ENCODE measurements around the gene RHOT2.
"Not testable (repeated sequence)": the region's sequence is repeated elsewhere in the genome, so short reads cannot be mapped to it uniquely, and the experiment has no call there.

The RHOT2 gene

DNA sequence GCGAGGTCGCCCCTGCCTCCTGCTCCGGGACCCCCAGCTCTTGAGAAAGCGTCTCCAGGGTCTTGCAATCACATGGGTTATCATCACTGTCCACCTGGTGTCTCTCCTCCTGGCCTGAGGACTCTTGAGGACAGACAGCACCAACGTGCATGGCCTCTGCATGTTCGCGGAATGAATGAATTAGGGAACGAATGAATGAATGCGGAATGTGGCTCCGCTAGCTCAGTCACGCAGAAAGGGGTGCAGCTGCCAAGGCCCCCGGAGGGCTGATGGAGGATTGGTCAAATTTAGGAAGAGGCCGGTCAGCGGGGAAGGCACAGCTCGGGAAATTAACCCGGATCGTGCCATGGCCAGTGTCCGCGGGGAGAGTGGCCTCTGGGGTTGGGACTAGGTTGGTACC, 34.4 kb downstream of the RHOT2 start:
- no peak for DNase-seq

DNA sequence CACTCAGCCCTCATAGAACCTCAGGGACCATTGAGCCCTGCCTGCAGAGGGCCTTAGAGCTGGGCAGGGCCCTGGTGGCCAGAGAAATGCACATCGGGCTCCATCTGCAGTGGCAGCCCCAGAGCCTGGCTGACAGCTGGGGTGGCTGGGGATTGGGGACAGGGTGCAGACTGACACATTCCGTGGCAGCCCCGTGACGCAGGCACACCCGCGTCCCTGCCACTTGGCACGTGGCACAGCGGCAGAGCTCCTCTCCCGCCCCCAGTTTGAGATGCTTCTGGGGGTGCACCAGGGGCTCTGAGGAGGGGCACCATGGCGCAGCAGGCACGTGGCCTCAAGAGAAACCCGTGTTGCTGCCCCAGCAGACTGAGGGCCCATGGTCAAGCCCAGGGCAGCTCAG, 35.5 kb downstream of the RHOT2 start:
- no peak for DNase-seq

DNA sequence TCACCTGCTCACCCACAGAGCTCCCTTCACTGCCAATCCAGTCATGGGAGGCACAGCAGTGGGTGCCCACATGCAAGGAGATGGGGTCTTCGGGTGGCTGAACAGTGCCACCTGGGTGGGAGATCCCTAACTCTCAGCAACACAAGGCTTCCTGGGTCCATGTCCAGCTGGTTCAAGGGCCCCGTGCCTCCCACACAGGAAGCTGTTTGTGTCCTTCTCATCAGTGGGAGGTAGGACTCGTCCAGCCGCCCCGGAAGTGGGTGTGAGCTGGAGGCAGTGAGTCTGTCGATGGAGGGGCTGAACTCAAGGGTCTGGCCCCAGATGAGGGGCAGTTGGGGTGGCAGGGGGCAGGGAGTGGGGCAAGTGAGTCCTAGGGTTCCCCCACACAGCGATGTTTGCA, 36.1 kb downstream of the RHOT2 start:
- no peak for DNase-seq

DNA sequence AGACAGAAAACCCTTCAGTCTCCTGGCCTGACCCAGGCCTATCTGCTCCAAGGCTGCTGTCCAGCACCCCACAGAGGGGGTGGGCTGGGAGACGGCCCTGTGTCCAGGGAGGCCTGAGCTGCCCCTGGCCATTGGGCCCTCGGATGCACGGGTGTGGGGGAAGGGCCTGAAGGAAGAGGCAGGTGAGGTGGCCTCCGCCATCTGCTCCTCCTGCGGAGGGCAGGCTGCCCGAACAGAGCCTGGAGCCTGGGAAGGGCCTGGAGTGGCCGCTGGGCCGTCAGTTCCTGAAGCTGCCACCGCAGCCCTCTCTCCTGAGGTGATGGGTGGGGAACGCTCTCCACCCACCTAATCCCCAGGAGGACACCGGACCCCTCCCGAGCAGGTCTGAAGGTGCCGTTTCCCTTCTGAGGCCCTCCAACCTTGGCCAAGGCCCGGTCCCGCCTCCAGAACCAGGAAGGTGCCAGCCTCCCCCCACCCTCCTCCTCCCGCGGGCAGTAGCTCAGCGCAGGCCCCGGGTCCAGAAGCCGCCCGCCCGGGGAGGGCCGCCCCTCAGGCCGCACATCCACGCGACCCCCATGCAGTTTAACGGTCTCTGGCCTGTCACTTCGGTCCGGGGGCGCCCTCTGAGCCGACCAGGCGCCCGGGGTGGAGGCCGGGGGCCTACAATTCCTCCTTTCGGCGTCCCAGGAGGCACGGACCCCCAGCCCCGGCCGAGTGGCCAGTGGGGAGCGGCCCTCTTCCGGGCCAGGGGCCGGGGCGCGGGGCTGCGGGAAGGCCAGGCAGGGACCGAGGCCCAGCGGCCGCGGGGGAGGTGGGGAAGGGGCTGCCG, 36.8 kb downstream of the RHOT2 start:
- DNase-seq: no peak

DNA sequence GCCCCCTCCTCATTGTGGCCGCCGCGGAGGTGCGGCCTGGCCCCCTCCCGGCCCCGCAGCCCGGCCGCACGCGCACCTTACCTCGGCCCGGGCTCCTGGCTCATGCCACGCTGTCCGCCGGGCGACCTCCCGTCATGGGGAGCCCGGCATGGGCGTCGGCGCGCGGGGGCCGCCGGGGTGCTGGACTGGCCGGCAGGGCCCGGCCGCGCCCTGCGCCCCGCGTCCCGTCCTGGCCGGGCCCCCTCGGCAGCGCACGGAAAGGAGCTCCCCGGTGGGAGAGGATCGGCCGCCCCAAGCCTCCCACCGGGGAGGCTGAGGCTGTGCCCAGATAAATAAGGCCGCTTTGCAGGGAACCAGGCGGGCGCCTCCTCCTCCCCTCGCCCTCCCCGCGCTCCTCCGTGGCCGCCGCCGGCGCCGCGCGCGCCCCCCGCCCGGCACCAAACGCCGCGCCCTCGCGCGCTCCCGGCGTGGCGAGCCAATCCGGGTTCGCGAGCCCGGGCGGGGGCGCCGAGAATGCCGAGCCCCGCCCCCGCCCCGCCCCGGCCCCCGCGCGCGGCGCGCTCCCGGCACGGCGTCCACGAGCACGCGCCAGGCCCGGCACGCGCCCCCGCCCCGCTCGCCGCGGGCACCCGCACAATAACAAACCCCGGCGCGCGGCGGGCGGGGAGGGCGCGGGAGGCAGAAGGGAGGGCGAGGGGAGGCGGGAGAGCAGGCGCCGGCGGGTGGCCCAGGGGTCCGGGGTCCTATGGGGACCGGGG, 37.7 kb downstream of the RHOT2 start, which contains the start of gene FBXL16:
TSS of gene FBXL16 (minus strand) at position 371 of the 758 bp plus-strand sequence. CDS start 8,396 bp downstream, outside the sequence.
- no peak for DNase-seq

DNA sequence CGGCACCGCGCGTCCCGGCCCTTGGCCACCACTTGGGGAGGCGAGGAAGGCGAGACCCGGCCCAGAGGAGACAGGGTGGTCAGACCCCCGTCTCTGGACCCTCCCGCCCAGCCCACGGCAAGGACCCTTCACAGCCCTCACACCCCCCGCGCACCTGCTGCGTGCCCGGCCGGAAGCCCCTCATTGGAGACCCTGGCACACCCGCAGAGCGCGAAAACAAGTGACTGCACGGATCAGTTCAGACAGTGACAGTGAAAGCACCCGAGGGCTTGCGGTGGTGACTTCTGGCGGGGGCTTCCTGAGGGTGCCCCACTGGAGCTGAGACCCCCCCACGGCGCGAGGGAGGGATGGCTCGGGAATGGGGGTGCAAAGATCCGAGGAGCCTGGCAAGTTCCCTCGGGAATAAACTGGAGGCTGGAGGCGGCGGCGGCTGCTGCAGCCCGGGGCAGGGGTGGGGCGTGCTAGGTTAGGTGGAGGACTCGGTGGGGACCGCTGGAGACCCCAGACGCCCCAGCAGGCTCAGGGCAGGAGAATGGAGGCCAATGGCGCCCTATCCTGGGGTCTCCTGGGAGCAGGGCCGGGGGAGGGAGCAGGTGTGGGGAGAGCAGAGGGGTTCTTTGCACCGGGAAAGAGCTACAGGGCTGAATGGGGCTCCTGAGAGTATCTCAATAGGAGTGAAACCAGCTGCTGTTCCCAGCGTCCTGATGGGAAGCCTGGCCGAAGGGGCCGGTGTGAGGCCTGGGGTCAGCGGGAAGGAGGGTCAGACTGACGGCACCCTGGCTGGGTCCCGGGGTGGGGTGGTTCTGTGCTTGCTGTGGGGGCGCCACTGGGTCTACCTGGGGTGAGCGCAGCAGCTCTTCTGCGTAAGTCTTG, 38.5 kb downstream of the RHOT2 start:
- no peak for DNase-seq

DNA sequence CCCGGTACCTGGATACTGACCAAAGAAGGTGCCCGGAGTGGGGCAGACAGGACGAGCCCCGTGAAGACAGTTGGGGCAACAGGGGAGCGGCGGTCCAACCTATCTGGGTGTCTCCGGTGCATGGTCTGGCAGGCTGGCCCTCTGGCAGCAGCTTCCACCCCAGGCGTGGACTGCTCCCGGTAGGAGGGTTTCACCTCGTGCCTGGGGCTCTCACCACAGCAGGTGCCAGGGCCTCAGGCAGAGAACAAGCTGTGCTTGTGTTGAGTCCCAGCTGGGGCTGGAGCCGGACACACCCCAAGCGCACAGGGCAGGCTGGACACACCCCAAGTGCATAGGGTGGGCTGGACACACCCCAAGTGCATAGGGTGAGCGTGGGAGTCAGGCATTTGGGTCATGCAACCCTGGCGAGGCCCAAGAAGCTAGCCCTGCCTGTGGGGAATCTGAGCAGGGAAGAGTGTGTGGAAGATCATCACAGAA, 39.2 kb downstream of the RHOT2 start:
- no peak for DNase-seq

DNA sequence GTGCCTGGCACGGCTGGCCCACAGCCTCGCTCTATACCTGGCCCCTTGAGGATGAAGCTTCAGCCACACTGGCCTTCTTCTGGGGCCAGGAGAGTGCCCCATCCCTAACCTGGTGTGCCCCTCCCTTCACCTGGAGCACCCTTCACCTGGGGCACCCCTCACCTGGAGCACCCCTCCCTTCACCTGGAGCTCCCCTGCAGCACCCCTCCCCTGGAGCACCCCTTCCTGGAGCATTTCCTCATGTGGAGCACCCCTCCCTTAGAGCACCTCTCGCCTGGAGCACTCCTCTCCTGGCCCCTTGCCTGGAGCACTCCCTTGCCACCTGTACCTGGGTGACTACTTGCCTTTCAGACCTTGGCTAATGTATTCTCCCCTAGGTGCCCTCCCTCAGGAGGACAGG, 40.1 kb downstream of the RHOT2 start:
- DNase-seq: no peak

DNA sequence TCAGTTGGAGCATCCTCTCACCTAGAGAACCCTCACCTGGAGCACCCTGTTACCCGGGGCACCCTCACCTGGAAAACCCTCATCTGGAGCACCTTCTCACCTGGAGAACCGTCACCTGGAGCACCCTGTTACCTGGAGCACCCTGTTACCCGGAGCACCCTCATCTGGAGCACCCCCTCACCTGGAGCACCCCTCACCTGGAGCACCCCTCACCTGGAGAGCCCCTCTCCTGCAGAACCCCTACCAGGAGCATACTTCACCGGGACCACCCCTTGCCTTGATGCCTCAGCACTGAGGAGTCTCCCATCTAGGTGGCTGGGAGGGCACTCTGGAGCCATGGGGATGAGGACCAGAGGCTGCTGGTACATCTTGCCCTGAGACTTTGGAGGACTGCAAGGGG, 41.0 kb downstream of the RHOT2 start:
- DNase-seq: no peak

DNA sequence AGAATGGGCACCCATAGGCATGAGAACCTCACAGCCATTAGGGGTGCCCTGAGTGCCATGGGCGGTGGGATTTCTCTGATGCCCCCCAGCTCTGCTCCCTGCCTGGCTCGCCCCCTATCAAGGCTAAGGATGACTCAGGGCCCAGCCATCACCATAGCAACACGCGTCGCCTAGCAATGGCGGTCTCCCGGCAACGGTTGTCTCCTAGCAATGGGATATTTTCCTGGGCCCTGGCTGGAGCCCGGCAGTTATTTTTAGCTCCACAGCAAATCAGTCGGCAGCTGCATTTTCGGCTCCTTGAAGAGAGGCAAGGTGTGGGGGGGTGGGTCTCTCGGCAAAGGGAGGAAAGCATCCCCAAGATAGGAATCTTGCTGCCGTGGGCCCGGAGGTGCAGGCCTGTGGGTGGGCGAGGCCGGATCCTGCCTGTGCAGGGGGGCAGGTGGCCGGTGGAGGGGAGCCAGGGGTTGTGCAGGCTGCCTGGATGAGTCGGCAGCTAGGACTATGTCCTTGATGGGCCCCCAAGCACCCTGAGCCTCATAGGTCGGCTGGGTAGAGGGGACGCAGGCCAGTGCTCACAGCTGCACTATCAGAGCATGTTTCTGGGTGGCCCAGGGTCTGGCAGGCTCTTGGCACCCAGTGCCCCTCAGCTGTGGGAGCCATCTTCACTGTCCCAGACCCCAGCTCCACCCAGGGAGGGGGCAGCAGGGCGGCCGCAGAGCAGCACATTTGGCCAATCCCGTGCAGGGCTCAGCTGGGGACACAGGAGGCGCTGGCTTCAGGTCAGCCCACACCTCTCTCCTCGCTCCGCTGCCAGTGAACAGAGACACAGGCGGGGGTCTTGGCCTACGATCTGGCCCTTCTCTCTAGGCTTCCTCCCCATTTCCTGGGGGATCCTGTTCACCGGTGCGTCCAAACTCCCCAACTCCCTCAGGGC, 41.9 kb downstream of the RHOT2 start:
- DNase-seq: no peak

DNA sequence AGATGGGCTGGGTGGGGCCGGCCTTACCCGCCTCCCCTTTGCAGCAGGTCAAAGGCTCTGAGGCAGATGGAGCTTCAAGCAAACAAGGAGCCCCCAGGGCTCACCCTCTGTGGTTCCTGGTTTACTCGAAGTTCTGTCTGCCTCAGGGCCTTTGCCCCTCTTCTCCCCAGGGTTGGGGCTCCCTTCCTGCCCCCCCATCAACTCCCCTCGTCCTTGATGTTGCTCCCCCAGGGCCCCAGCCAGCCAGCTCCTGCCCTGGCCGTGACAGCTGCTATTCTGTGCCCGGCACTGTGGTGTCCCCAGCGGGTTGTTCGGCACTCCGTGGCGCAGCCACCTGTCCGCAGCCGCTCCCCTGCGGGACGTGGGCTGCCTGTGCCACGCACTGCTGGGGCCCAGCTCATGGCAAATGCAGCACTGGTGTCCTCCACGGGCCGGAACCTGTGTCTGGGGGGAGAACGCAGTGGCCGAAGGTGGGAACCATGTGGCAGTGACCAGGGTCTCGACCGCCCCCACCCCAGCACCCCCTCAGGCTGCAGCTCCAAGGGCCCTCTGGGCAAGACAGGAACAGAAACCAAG, 42.7 kb downstream of the RHOT2 start:
- DNase-seq: no peak

DNA sequence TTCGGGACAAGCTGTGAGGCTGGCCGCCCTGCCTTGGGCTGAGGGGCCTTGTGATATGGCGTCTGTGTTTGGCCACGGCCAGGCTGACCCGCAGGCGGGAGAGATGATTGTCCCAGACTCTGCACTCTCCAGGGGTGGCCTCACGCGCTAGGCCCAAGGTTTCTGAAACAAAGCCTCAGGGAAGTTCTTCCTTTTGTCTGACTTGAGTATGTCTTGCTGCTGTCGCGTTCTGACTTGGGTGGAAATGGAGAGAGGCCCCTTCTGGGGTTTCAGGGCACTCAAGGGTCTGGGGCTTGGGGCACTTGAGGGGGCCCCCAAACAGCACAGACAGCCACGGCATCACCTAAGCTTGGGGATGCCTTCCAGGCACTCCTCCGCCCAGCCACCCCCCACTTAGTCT, 43.2 kb downstream of the RHOT2 start:
- DNase-seq: no peak

DNA sequence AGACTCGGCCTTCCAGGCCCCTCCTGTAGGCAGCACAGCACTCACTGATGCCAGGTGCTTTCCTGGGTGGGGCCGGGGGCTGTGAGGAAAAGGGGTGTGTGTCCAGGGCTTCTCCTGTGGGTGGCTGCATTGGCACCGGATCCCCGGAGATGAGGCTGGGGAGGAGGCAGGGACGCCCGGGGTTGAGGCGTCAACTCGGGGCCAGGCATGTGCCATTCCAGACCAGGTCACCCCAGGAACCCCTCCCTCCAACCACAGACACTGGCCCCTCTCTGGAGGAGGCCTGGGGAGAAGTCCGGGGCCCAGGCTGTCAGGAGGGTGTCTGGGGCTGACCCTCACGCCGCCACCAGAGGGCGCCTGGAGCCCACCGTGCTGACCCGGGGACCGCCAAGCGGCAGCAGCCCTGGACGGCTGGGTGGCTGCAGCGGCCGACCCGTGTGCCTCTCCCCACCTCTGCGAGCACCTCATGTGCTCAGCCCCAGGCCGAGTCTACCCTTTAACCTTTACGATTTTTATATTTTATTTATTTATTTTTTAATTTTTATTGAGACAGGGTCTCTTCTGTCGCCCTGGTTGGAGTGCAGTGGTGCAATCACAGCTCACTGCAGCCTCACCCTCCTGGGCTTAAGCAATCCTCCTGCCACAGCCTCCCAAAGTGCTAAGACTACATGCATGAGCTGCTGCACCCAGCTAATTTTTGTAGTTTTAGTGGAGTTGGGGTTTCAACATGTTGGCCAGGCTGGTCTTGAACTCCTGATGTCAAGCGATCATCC, 43.8 kb downstream of the RHOT2 start:
- DNase-seq: no peak

DNA sequence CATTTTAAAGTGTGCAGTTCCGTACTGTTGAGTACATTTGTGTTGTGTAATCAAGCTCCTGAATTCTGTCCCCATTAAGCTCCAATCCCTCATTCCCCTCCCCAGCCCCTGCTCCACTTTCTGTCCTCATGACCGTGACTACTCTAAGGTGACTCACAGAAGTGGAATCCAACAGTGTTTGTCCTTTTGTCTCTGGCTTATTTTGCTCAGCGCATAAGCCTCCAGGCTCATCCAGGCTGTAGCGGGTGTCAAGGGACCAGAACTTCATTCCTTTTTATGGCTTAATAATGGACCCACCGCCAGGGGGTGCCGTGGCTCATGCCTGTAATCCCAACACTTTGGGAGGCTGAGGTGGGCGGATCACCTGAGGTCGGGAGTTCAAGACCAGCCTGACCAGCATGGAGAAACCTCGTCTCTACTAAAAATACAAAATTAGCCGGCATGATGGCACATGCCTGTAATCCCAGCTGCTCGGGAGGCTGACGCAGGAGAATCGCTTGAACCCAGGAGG, 44.9 kb downstream of the RHOT2 start:
- DNase-seq: not testable (repeated sequence)

DNA sequence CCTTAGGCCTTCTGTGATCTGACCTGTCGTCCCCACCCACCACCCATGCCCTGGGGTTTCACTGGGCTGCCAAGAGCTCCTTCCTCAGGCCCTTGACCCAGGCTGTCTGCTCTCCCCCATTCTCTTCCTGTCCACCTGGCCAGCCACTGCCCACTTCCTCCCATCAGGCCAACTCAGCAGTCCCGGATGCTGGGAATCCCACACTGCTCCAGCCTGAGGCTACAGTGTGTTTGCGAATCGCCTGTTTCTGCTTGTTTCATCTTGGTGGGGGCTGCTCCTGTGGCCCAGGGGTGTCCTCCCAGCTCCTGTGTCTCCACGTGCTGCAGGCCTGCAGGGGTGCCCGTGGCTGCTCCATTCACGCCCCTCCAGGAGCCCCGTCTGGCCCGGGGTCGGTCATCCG, 46.1 kb downstream of the RHOT2 start:
- no peak for DNase-seq

DNA sequence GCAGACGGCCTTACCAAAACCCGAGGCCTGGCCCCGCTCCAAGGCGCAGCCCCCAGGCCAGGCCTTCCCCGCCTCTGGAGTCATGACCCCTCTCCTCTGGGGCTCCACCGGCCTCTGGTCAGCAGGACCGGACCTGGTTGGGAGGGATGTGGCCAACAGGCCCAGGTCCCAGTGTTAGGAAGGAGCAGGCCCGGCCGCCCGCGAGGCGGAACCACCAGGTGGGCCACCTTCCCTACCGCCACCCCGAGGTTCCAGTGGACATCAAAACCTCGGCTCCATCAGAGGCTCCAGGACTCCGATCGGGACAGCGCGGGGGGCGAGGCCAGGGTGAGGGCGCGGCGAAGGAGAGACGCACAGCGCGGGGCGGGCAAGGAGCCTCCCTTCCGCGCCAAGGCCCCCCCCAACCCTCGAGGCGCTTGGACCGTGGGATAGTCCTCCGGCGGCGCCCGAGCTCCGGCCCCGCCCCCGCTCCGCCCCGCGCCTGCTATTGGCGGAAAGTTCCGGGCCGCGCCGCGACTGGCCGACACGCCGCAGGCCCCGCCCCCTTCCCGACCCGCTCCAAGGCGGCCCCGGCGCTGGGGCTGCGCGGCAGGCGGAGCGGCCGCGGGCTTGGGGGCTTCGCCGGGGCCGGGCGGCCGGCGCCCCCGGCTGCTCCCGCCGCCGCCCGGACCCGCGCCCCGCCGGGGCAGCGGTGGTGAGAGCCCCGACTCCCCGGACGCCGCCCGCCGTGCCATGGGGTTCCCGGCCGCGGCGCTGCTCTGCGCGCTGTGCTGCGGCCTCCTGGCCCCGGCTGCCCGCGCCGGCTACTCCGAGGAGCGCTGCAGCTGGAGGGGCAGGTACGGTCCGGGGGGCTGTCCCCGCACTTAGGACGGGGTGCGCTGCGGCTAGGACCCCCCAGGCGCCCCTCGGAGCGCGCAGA, 46.9 kb downstream of the RHOT2 start, which contains the start of gene METRN:
TSS of gene METRN (plus strand) at position 561 of the 919 bp plus-strand sequence. CDS start at position 733, 172 bp downstream.
- DNase-seq: no peak

DNA sequence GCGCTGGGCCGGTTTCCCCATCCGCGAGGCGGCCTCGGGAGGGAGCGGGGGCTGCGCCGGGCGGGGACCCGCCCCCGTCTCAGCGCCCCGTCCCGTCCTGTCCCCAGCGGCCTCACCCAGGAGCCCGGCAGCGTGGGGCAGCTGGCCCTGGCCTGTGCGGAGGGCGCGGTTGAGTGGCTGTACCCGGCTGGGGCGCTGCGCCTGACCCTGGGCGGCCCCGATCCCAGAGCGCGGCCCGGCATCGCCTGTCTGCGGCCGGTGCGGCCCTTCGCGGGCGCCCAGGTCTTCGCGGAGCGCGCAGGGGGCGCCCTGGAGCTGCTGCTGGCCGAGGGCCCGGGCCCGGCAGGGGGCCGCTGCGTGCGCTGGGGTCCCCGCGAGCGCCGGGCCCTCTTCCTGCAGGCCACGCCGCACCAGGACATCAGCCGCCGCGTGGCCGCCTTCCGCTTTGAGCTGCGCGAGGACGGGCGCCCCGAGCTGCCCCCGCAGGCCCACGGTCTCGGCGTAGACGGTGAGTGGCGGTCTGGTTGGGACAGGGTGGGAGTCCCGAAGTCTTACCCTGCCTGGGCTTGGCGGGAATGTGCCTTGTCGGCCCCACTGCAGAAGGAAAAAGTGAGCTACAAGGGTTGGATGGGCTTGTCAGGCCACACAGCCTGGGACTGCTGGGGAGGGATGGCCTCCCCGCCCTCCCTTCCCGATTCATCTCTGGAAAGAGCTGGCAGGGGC, 47.7 kb downstream of the RHOT2 start:
- DNase-seq: no peak

DNA sequence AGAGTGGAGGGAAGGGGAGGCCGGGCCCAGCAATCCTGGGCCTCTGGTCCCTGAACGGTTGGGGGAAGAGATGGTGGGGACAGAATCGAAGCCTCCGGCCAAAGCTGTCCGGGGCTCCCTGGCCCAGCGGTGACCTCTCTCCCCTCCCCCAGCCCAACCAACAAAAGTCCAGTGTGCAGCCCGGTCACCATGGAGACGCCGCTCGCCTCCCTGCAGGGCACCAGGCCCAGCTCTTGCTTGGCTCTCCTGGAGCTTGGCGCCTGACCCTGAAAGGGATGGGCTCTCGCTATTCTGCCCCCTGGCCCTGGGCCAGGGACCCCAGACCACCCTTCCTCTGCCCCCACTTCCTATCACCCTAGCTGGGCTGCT, 48.3 kb downstream of the RHOT2 start:
- DNase-seq: no peak
